Measurements from ENCODE around the gene GSTM2. TPM values are rescaled to one million over a fixed set of nuclear protein-coding genes. Genes with fewer than 3 reads are reported as not detected.

Gene GSTM2
- total RNA-seq, 1 experiment from 2014 or later: 14.9 TPM

DNA sequence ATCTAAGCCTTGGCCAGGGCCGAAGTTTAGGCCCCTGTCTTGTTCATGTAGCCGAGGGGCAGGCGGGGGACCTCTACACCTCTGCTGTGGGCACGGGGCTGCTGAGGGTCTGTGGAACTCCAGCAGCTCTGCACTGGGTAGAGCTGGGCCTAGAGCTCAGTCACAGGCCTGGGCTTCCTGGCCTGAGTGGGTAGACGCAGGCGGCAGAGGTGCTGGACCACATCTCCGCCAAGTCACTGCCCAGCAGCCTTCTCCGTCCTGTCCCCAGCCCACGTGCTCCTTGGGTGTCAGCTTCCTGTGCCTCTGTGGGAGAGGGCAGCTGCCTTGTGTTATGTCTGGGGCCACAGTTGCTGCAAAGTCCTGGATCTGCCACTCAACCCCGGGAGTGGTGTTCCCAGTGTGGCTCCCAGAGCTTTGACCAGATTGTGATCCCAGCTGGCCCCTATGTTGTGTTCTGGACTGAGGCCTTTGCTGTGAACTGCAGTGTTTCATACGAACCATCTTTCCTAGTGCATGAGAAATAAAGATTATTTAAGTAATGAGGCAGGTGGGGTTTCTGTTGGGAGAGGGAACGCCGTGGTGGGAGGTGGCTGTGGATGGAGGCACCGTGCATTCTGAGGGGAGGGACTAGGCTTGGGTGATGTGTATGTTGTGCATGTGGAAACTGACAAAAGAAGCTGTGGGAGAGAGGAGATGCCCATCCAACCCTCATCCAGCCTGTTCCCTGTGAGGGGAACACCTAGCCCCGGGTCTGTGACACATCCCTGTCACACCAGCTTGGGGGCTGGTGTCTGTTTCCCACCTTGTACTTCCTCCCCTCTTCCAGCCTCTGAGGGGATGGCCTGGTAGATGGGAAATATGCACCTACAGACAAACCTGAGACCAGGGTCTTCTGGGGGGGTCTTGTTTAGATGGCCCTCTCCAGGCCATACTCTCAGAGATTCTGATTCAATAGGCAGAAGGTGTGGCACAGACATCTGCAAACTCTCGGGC is 36.0 kb upstream of the GSTM2 start:
- no peaks in the 10 kb centered on the region for H3K27me3 ChIP-seq (ENCODE audit: insufficient read depth, low read length)
- no peak overlapping the region for H4K5ac ChIP-seq (ENCODE audit: insufficient read length, low read depth, low read length)
- no peak overlapping the region for H3K4me3 Mint-ChIP-seq
- H3K9me3 ChIP-seq (ENCODE audit: control insufficient read depth, low read depth, low read length): no peaks in the 10 kb centered on the region
- H3K79me2 ChIP-seq (ENCODE audit: insufficient read depth, low read length): no peaks in the 10 kb centered on the region
- no peak overlapping the region for H2AK5ac ChIP-seq (ENCODE audit: insufficient read length, low read length)
- H3K56ac ChIP-seq (ENCODE audit: insufficient read length, low read depth, low read length): no peak overlapping the region
- no peak overlapping the region for H2BK12ac ChIP-seq (ENCODE audit: insufficient read length, low read depth, low read length)
- peaks cover 27 to 42% (median 37%) of the 10 kb centered on the region in 3 experiments; a peak in 6 of 7 replicates for H3K36me3 Mint-ChIP-seq (ENCODE audit: insufficient read depth in 1 of 3, low read depth in 3 of 3)
- no peak overlapping the region for H3K9ac ChIP-seq (ENCODE audit: extremely low read depth, insufficient read length, low read length)
- no peak overlapping the region for H2AFZ ChIP-seq (ENCODE audit: low read length)
- no peak overlapping the region for H2BK15ac ChIP-seq (ENCODE audit: low read depth, low read length)
- H3K4me1 ChIP-seq (ENCODE audit: insufficient read depth, low read length): peaks cover 7% of the 10 kb centered on the region; the same call in 1 of the 2 replicates
- H2BK20ac ChIP-seq (ENCODE audit: low read depth, low read length, poor library complexity, severe bottlenecking): no peak overlapping the region
- no peaks in the 10 kb centered on the region for H3K23me2 ChIP-seq (ENCODE audit: insufficient read length, low read depth, low read length, poor library complexity, severe bottlenecking)
- H2BK5ac ChIP-seq (ENCODE audit: insufficient read length, low read length): no peak overlapping the region
- H3K9me3 Mint-ChIP-seq: no peaks in the 10 kb centered on the region
- DNase-seq: no peak
- no peak overlapping the region for H2BK120ac ChIP-seq (ENCODE audit: low read depth, low read length, poor library complexity, severe bottlenecking)
- H3K27ac Mint-ChIP-seq: peak overlapping the region; percentile 64 to 66 (median 65); a peak in 3 of 7 replicates
- no peaks in the 10 kb centered on the region for H3K27me3 Mint-ChIP-seq (ENCODE audit: low read depth)
- TF ChIP-seq CTCF (conservative IDR thresholded peaks at IDR 0.05): no peak
- no peaks in the 10 kb centered on the region for H3K79me1 ChIP-seq (ENCODE audit: insufficient read depth, low read depth, low read length, poor library complexity, severe bottlenecking)
- no peak overlapping the region for H4K91ac ChIP-seq (ENCODE audit: insufficient read length, low read depth, low read length)
- no peak overlapping the region for H3K18ac ChIP-seq (ENCODE audit: insufficient read length, low read depth, low read length)
- no CpG with 5 or more reads among the region's 16 CpGs for WGBS (ENCODE audit: extremely low coverage, insufficient read length, low lambda C conversion rate)
- H3K4me2 ChIP-seq (ENCODE audit: insufficient read depth, insufficient read length, low read length): no peak overlapping the region
- no peak overlapping the region for H3K4ac ChIP-seq (ENCODE audit: low read depth, low read length)
- H3K27ac ChIP-seq (ENCODE audit: insufficient read length, low read depth, low read length): no peak overlapping the region
- no peak overlapping the region for H3K23ac ChIP-seq (ENCODE audit: insufficient read length, low read depth, low read length)
- peaks cover 16 to 32% of the 10 kb centered on the region in 2 experiments for H3K4me1 Mint-ChIP-seq
- H3T11ph ChIP-seq (ENCODE audit: low read length): no peak overlapping the region
- H4K8ac ChIP-seq (replicated peaks; ENCODE audit: insufficient read length, low read depth, low read length): no peak overlapping the region
- H3K14ac ChIP-seq (ENCODE audit: insufficient read depth, low read length): no peak overlapping the region
- H4K20me1 ChIP-seq (ENCODE audit: control insufficient read depth, insufficient read depth, insufficient read length): no peaks in the 10 kb centered on the region
